Measurements from ENCODE around the gene CTPS1. TPM values are rescaled to one million over a fixed set of nuclear protein-coding genes. Genes with fewer than 3 reads are reported as not detected.

The CTPS1 gene
- total and polyA plus RNA-seq, 2 experiments from 2014 or later, result 31.8 to 93.9 TPM

DNA sequence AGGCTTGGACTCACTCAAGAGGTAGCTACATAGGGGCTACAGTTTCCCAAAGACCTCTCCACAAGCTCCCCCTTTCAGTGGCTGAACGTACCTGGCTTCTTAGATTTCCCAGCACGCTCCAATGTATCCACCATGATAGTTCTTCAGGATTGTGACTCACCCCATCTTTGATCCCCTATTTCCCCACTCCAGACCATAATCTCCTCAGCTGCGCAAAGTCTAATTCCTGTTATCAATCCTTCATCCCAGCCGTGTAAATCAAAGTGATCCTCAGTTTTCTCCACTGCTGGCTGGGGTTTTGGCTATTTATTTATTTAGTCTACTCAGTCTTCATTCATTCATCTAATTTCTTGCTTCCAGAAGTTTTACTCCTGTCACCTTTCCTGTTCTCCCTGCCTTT lies 13.1 kb upstream of the CTPS1 start (continued):
- TF ChIP-seq ZNF462 (CRISPR knock-in tag; IDR thresholded peaks at IDR 0.05) (no peak), STAT1 (IDR thresholded peaks at IDR 0.05; ENCODE audit: unreplicated experiment) (no peak), EZH2 (IDR thresholded peaks at IDR 0.05; ENCODE audit: low read depth, unreplicated experiment) (no peak), CTCF (conservative IDR thresholded peaks at IDR 0.05; ENCODE audit: low read depth in 2 of 2) (no peak), POLR2AphosphoS5 (IDR thresholded peaks at IDR 0.05; ENCODE audit: low read depth) (no peak), ZNF114 (CRISPR knock-in tag; IDR thresholded peaks at IDR 0.05) (no peak)

GRCh38 chr1:40969445-40969844 lies 10.1 kb upstream of the CTPS1 start:
- Mint-ChIP-seq H3K4me1 (peaks cover 14% of the 10 kb centered on the region), H3K4me3 (no peak overlapping the region), H3K27ac (no peak overlapping the region), H3K9me3 (no peaks in the 10 kb centered on the region), H3K27me3 (ENCODE audit: insufficient read depth, low read depth, poor library complexity) (peaks cover 5% of the 10 kb centered on the region), H3K36me3 (ENCODE audit: low read depth) (no peaks in the 10 kb centered on the region)
- peaks cover 7% of the 10 kb centered on the region for H3K4me1 ChIP-seq (ENCODE audit: insufficient read depth)
- H3K27ac ChIP-seq (ENCODE audit: low read depth), result no peak overlapping the region
- no peaks in the 10 kb centered on the region for H4K20me1 ChIP-seq (replicated peaks; ENCODE audit: insufficient read depth)
- no peaks in the 10 kb centered on the region for H3F3A ChIP-seq (replicated peaks; ENCODE audit: low read depth)
- no peaks in the 10 kb centered on the region for H3K36me3 ChIP-seq (ENCODE audit: insufficient read depth)
- H3K4me2 ChIP-seq, result no peak overlapping the region
- no peak overlapping the region for H3K4me3 ChIP-seq
- no peak for DNase-seq (ENCODE audit: low spot score)
- no peak overlapping the region for H2AFZ ChIP-seq
- ATAC-seq, result no peak
- no peaks in the 10 kb centered on the region for H3K79me2 ChIP-seq (replicated peaks; ENCODE audit: insufficient read depth)
- no peaks in the 10 kb centered on the region for H3K27me3 ChIP-seq (ENCODE audit: insufficient read depth)
- H3K9me2 ChIP-seq (ENCODE audit: insufficient read depth), result no peaks in the 10 kb centered on the region
- TF ChIP-seq CTCF (conservative IDR thresholded peaks at IDR 0.05; ENCODE audit: low read depth in 2 of 2), result no peak
- TF ChIP-seq, protein P1, sequence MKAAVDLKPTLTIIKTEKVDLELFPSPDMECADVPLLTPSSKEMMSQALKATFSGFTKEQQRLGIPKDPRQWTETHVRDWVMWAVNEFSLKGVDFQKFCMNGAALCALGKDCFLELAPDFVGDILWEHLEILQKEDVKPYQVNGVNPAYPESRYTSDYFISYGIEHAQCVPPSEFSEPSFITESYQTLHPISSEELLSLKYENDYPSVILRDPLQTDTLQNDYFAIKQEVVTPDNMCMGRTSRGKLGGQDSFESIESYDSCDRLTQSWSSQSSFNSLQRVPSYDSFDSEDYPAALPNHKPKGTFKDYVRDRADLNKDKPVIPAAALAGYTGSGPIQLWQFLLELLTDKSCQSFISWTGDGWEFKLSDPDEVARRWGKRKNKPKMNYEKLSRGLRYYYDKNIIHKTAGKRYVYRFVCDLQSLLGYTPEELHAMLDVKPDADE (IDR thresholded peaks at IDR 0.05), result no peak
- no peak for TF ChIP-seq ZNF114 (CRISPR knock-in tag; IDR thresholded peaks at IDR 0.05)
- TF ChIP-seq CREB1 (CRISPR knock-in tag; IDR thresholded peaks at IDR 0.05; ENCODE audit: low read depth), result no peak
- no peak for TF ChIP-seq NANOG (IDR thresholded peaks at IDR 0.05; ENCODE audit: borderline replicate concordance)
- TF ChIP-seq STAT1 (IDR thresholded peaks at IDR 0.05; ENCODE audit: unreplicated experiment), result no peak
- no peak for TF ChIP-seq JUNB (IDR thresholded peaks at IDR 0.05; ENCODE audit: unreplicated experiment)
- TF ChIP-seq EZH2 (IDR thresholded peaks at IDR 0.05; ENCODE audit: low read depth, unreplicated experiment), result no peak
- TF ChIP-seq EZH2phosphoT487 (IDR thresholded peaks at IDR 0.05; ENCODE audit: unreplicated experiment), result no peak
- no peak for TF ChIP-seq ZNF331 (CRISPR knock-in tag; IDR thresholded peaks at IDR 0.05; ENCODE audit: low read depth)
